Measurements from ENCODE around the gene PTPRR.

The PTPRR gene

DNA sequence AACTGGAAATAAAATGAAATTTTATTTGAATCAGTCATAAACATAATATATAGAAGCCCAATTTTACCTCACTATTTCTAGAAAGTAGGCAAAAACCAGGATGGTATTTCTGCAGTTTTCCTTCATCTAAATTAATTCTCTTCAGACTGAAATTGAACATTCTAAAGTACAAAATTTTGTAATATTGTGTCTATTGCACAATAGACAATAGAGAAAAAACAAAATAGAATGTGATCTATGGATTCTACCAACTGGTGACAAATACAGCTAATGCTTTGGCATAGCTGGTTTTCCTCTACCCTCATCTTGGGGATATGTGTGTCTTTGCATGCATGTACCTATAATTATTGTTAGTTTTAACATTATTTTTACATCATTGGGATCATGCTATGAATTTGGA is 8.5 kb upstream of the PTPRR start:
- TF ChIP-seq YY1 (IDR thresholded peaks at IDR 0.05; ENCODE audit: insufficient read depth, insufficient read length) (no peak), SUZ12 (IDR thresholded peaks at IDR 0.05; ENCODE audit: extremely low read depth, insufficient read depth, insufficient read length) (no peak), ZNF274 (IDR thresholded peaks at IDR 0.05; ENCODE audit: low read depth, low read length) (no peak)
- Histone ChIP-seq H3K9ac (ENCODE audit: insufficient read length, low read depth) (no peak overlapping the region), H3K27me3 (ENCODE audit: insufficient read depth, insufficient read length) (no peaks in the 10 kb centered on the region), H3K36me3 (ENCODE audit: insufficient read depth, insufficient read length, low read length) (no peaks in the 10 kb centered on the region), H3K9me3 (ENCODE audit: insufficient read depth, low read length) (no peaks in the 10 kb centered on the region), H3K4me1 (ENCODE audit: insufficient read depth, insufficient read length) (no peaks in the 10 kb centered on the region), H3K4me3 (ENCODE audit: insufficient read length, low read depth) (no peak overlapping the region)
- DNase-seq (ENCODE audit: low read depth, low spot score), result no peak

DNA sequence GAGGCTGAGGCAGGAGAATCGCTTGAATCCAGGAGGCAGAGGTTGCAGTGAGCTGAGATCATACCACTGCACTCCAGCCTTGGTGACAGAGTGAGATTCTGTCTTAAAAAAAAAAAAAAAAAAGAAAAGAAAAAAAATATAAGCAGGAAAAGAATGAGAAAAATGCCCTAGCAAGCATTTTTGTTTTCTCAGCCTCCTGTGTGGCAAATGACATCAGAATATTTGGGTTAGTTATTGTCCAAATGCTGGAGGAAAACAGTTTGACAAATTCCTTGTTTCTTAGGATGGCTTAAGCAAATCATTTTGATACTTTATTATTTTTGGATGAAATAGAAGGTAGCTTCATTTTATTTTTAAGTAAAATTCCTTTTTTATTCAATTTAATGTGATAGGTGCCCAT is 7.5 kb upstream of the PTPRR start:
- H3K9me3 ChIP-seq (ENCODE audit: insufficient read depth, low read length), result no peaks in the 10 kb centered on the region
- DNase-seq (ENCODE audit: low read depth, low spot score), result no peak
- TF ChIP-seq YY1 (IDR thresholded peaks at IDR 0.05; ENCODE audit: insufficient read depth, insufficient read length), result no peak
- TF ChIP-seq ZNF274 (IDR thresholded peaks at IDR 0.05; ENCODE audit: low read depth, low read length), result no peak
- no peak for TF ChIP-seq SUZ12 (IDR thresholded peaks at IDR 0.05; ENCODE audit: extremely low read depth, insufficient read depth, insufficient read length)
- H3K36me3 ChIP-seq (ENCODE audit: insufficient read depth, insufficient read length, low read length), result no peaks in the 10 kb centered on the region
- H3K27me3 ChIP-seq (ENCODE audit: insufficient read depth, insufficient read length), result no peaks in the 10 kb centered on the region
- H3K9ac ChIP-seq (ENCODE audit: insufficient read length, low read depth), result no peak overlapping the region
- no peaks in the 10 kb centered on the region for H3K4me1 ChIP-seq (ENCODE audit: insufficient read depth, insufficient read length)
- H3K4me3 ChIP-seq (ENCODE audit: insufficient read length, low read depth), result no peak overlapping the region

DNA sequence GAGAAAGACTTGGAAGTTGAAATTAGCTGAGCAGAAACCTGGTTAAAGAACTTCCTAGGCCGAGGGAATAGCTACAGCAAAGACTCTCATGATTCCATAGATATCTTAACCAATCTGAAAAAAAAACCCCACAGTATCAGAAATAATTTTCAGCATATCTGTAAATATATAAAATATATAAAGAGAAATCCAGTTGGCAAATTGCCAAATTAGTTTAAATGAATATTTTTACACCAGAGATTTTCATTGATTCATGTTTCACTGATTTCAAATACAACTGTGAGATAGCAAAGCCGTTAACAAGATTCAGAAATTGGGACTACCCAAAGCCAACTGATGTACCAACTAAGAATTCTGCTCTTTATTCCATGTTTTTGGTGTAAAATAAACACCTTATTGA is 6.8 kb upstream of the PTPRR start:
- H3K9me3 ChIP-seq (ENCODE audit: insufficient read depth, low read length), result no peaks in the 10 kb centered on the region
- H3K4me3 ChIP-seq (ENCODE audit: insufficient read length, low read depth), result no peak overlapping the region
- DNase-seq (ENCODE audit: low read depth, low spot score), result no peak
- H3K9ac ChIP-seq (ENCODE audit: insufficient read length, low read depth), result no peak overlapping the region
- no peak for TF ChIP-seq SUZ12 (IDR thresholded peaks at IDR 0.05; ENCODE audit: extremely low read depth, insufficient read depth, insufficient read length)
- TF ChIP-seq YY1 (IDR thresholded peaks at IDR 0.05; ENCODE audit: insufficient read depth, insufficient read length), result no peak
- no peak for TF ChIP-seq ZNF274 (IDR thresholded peaks at IDR 0.05; ENCODE audit: low read depth, low read length)
- no peaks in the 10 kb centered on the region for H3K27me3 ChIP-seq (ENCODE audit: insufficient read depth, insufficient read length)
- H3K4me1 ChIP-seq (ENCODE audit: insufficient read depth, insufficient read length), result no peaks in the 10 kb centered on the region
- no peaks in the 10 kb centered on the region for H3K36me3 ChIP-seq (ENCODE audit: insufficient read depth, insufficient read length, low read length)

DNA sequence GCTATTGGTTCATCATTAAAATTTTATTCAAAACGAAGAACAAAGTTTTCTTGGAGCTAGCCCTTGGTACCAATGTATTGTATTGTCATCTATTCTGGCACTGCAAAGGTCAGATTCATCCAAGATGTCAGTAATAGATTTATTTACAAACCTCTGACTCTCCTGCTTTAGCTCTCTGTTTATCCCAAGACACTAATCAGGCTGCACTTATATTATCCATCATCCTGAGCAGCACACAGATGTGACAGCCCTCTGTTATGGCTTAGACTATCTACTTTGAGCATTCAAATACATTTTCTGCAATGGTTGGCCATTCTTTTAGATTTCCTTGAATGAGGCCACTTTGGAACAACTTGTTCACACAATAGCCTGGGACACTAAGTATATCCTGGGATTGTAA is 5.0 kb upstream of the PTPRR start:
- Histone ChIP-seq H3K9ac (ENCODE audit: insufficient read length, low read depth) (no peak overlapping the region), H3K9me3 (ENCODE audit: insufficient read depth, low read length) (no peaks in the 10 kb centered on the region), H3K36me3 (ENCODE audit: insufficient read depth, insufficient read length, low read length) (no peaks in the 10 kb centered on the region), H3K27me3 (ENCODE audit: insufficient read depth, insufficient read length) (peaks cover 12% of the 10 kb centered on the region), H3K4me1 (ENCODE audit: insufficient read depth, insufficient read length) (peaks cover 3% of the 10 kb centered on the region), H3K4me3 (ENCODE audit: insufficient read length, low read depth) (no peak overlapping the region)
- DNase-seq (ENCODE audit: low read depth, low spot score), result no peak
- TF ChIP-seq YY1 (IDR thresholded peaks at IDR 0.05; ENCODE audit: insufficient read depth, insufficient read length), result no peak
- TF ChIP-seq ZNF274 (IDR thresholded peaks at IDR 0.05; ENCODE audit: low read depth, low read length), result no peak
- TF ChIP-seq SUZ12 (IDR thresholded peaks at IDR 0.05; ENCODE audit: extremely low read depth, insufficient read depth, insufficient read length), result no peak

DNA sequence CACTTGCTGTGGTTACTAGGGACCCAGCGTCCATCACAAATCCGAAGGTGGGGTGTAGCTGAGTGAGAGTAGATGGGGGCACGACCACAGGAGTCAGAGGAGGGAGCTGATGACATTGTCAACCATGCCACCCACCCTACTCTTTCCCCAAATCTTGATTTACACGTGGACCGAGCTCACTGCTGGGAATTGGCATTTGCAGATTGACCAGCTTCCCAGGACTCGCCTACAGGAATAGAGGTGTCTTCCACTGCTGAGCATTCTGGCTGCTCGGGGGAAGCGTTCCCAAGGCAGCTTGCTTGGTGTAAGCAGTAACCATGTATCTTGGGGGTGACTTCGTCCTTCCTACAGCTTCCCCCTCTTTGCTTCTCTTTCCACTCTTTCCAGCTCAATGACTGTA is 353 bp upstream of the PTPRR start:
- no peak for DNase-seq (ENCODE audit: low read depth, low spot score)
- peak overlapping the region; percentile 15 for H3K4me3 ChIP-seq (ENCODE audit: insufficient read length, low read depth)
- no peaks in the 10 kb centered on the region for H3K36me3 ChIP-seq (ENCODE audit: insufficient read depth, insufficient read length, low read length)
- H3K4me1 ChIP-seq (ENCODE audit: insufficient read depth, insufficient read length), result peaks cover 3% of the 10 kb centered on the region
- H3K27me3 ChIP-seq (ENCODE audit: insufficient read depth, insufficient read length), result peaks cover 20% of the 10 kb centered on the region
- no peak overlapping the region for H3K9ac ChIP-seq (ENCODE audit: insufficient read length, low read depth)
- TF ChIP-seq YY1 (IDR thresholded peaks at IDR 0.05; ENCODE audit: insufficient read depth, insufficient read length) (no peak), ZNF274 (IDR thresholded peaks at IDR 0.05; ENCODE audit: low read depth, low read length) (no peak), SUZ12 (IDR thresholded peaks at IDR 0.05; ENCODE audit: extremely low read depth, insufficient read depth, insufficient read length) (no peak)
- H3K9me3 ChIP-seq (ENCODE audit: insufficient read depth, low read length), result no peaks in the 10 kb centered on the region

DNA sequence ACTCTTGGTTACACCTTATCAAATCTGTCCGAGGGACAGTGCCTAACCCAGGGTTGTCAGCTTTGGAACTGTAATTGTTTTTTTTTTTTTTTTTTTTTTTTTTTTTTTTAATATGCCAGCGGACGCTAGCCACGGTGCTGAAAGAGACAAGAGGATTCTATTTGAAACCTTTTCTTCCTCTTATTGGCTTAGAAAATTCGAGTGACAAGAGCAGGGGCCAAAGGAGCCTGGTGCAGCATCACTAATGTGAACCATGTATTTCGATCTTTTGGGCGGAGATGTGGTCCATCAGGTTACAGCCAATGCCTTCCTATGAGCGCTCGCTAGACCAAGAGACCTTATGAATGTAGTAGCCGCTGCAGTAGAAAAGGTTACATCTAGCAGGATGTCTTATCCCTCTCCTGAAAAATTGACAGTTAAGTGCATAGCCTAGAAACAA is 922 bp downstream of the PTPRR start:
- DNase-seq (ENCODE audit: low read depth, low spot score), result no peak
- no peak overlapping the region for H3K9ac ChIP-seq (ENCODE audit: insufficient read length, low read depth)

DNA sequence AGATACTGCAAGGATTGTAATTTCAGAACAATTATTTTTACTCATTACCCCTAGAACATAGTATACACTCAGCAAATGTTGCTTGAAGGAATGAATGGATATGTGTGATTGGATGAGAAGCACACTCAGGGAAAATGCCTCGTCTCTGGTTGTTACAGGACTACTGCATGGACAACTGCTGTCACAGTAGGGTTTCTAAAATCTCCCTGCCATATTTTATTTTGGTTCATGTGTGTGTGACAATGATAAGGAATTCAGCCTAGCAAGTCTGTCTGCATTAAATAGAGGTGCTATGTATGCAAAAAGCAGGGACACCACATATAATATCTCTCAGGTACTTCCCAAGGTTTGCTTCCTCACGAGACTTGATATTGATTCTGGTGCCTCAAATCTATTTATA is 1.4 kb downstream of the PTPRR start:
- DNase-seq (ENCODE audit: low read depth, low spot score), result no peak
- H3K9ac ChIP-seq (ENCODE audit: insufficient read length, low read depth), result no peak overlapping the region
- peaks cover 3% of the 10 kb centered on the region for H3K4me1 ChIP-seq (ENCODE audit: insufficient read depth, insufficient read length)
- TF ChIP-seq YY1 (IDR thresholded peaks at IDR 0.05; ENCODE audit: insufficient read depth, insufficient read length) (no peak), ZNF274 (IDR thresholded peaks at IDR 0.05; ENCODE audit: low read depth, low read length) (no peak), SUZ12 (IDR thresholded peaks at IDR 0.05; ENCODE audit: extremely low read depth, insufficient read depth, insufficient read length) (no peak)
- H3K27me3 ChIP-seq (ENCODE audit: insufficient read depth, insufficient read length), result peaks cover 20% of the 10 kb centered on the region
- no peaks in the 10 kb centered on the region for H3K36me3 ChIP-seq (ENCODE audit: insufficient read depth, insufficient read length, low read length)
- H3K9me3 ChIP-seq (ENCODE audit: insufficient read depth, low read length), result no peaks in the 10 kb centered on the region
- no peak overlapping the region for H3K4me3 ChIP-seq (ENCODE audit: insufficient read length, low read depth)

More for the DNA sequence above, 922 bp downstream of the PTPRR start:
- Histone ChIP-seq H3K4me3 (ENCODE audit: insufficient read length, low read depth) (no peak overlapping the region), H3K4me1 (ENCODE audit: insufficient read depth, insufficient read length) (peaks cover 3% of the 10 kb centered on the region), H3K36me3 (ENCODE audit: insufficient read depth, insufficient read length, low read length) (no peaks in the 10 kb centered on the region), H3K27me3 (ENCODE audit: insufficient read depth, insufficient read length) (peaks cover 20% of the 10 kb centered on the region), H3K9me3 (ENCODE audit: insufficient read depth, low read length) (no peaks in the 10 kb centered on the region)
- no peak for TF ChIP-seq ZNF274 (IDR thresholded peaks at IDR 0.05; ENCODE audit: low read depth, low read length)

DNA sequence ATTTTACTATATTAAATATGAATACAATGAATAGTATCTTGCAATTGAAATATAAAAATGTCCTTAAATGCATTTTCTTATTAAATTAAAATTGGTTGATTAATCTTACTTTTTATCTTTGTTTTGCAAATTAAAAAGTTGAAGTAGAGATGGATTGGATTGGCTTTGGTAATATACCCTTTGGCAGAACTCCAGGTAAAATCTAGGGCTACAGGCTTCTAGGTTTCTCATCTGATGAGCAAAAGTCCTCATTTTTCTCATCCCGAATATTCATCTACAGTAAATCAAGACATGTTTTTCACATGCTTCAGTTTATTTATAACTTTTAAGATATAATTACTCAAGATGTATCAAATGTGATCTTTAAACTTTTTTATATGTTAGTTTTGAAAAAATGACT is 2.2 kb downstream of the PTPRR start:
- no peak overlapping the region for H3K9ac ChIP-seq (ENCODE audit: insufficient read length, low read depth)
- H3K4me3 ChIP-seq (ENCODE audit: insufficient read length, low read depth), result no peak overlapping the region
- H3K36me3 ChIP-seq (ENCODE audit: insufficient read depth, insufficient read length, low read length), result no peaks in the 10 kb centered on the region
- DNase-seq (ENCODE audit: low read depth, low spot score), result no peak
- no peaks in the 10 kb centered on the region for H3K9me3 ChIP-seq (ENCODE audit: insufficient read depth, low read length)
- H3K27me3 ChIP-seq (ENCODE audit: insufficient read depth, insufficient read length), result peaks cover 20% of the 10 kb centered on the region
- peaks cover 3% of the 10 kb centered on the region for H3K4me1 ChIP-seq (ENCODE audit: insufficient read depth, insufficient read length)
- TF ChIP-seq ZNF274 (IDR thresholded peaks at IDR 0.05; ENCODE audit: low read depth, low read length), result no peak
- no peak for TF ChIP-seq YY1 (IDR thresholded peaks at IDR 0.05; ENCODE audit: insufficient read depth, insufficient read length)
- TF ChIP-seq SUZ12 (IDR thresholded peaks at IDR 0.05; ENCODE audit: extremely low read depth, insufficient read depth, insufficient read length), result no peak

Data from NT2/D1 (cell line).